Caki2 (cell line): ENCODE results near the gene HACD3. TPM values are rescaled to one million over a fixed set of nuclear protein-coding genes. Genes with fewer than 3 reads are reported as not detected.

Source experiments
- DNase-seq: peaks from one replicate; pipeline ENCODE4 v3.0.0-alpha.2; 2015; ENCODE audit warnings: low read depth
- in situ Hi-C: cut with HindIII; loops from 2 replicates; pipeline ENCODE4 v1.10.0; 2016; ENCODE audit warnings: low sequenced_read_pairs, low pct_unique_long_range_greater_than_20kb, mixed read lengths
- total RNA-seq: library from RNA; depleted of rRNA; stranded (reverse); fragments of >200 nt; shearing (Covaris generic); gene quantifications from 2 replicates; pipeline ENCODE4 v1.2.3, GENCODE V29; 2014; ENCODE audit warnings: low replicate concordance; rRNA removed

The HACD3 gene
- total RNA-seq, 1 experiment from 2014 or later = 122 TPM

- no peak for DNase-seq
- in situ Hi-C loops = no loop called here
Observed at GRCh38 chr15:65621638-65622037, 91.4 kb downstream of the HACD3 start, which contains the start of gene SLC24A1. TSS of gene SLC24A1 (plus strand) at chr15:65621938. CDS start at chr15:65624081, 2,143 bp downstream.

DNA sequence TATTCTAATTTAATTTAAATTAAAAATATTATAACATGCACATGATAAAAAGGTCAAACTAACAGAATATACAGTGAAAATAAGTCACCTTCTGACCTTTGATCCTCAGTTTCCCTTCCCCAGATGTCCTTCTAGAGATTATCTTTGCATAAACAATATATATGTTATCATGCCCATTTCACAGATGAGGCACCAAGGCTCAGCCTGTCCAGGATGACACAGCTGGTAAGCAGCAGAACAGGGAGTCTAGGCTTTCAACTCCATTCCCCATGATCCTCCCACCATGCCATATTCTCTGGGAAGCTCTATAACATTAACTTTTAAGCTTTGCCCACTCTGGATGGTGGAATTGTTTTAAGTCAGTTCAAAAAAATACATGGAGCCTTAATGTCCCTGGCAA lies 92.8 kb downstream of the HACD3 start:
- DNase-seq = no peak
- in situ Hi-C loops = no loop called here

- DNase-seq = no peak
- in situ Hi-C loops = loop anchor here (25.0 kb wide), 1 partner anchor 210 kb away; no protein-coding TSS in a partner anchor
Observed at GRCh38 chr15:65626856-65627255, 96.6 kb downstream of the HACD3 start.

Other genes with a start within 250 kb of the HACD3 start
- 10.0 and 16.9 TPM in 2 replicates for gene PARP16, start 243.6 kb upstream of the HACD3 start, total RNA-seq
- not detected in 2 replicates for gene RNU5A-1, start 234.4 kb upstream of the HACD3 start, total RNA-seq
- not detected in 2 replicates for gene RNU5B-1, start 225.8 kb upstream of the HACD3 start, total RNA-seq
- gene IGDCC3, start 152.5 kb upstream of the HACD3 start, total RNA-seq = not detected in 2 replicates
- 0.67 and 1.7 TPM in 2 replicates for gene IGDCC4, start 107.5 kb upstream of the HACD3 start, total RNA-seq
- 8.8 and 23.5 TPM in 2 replicates for gene DPP8, start 12.8 kb upstream of the HACD3 start, total RNA-seq
- gene INTS14, start 80.7 kb downstream of the HACD3 start, total RNA-seq = 9.3 and 38.2 TPM in 2 replicates
- gene SLC24A1, start 91.5 kb downstream of the HACD3 start, total RNA-seq = 7.8 and 15.7 TPM in 2 replicates